Neuronal stem cell (in vitro differentiated cells): Measurements from ENCODE around the gene BGN.

ENCODE experiments used
- DNase-seq: peaks from one replicate; pipeline ENCODE4 v3.0.0-alpha.2; 2013; ENCODE audit warnings: low spot score
- H2AFZ ChIP-seq: one replicate; pipeline ENCODE4 v1.6.1; 2013; ENCODE audit warnings: mild to moderate bottlenecking, low read length, inconsistent platforms
- H2AK5ac ChIP-seq: 2 replicates; pipeline ENCODE4 v1.6.1; 2013; ENCODE audit warnings: low read depth, mild to moderate bottlenecking, inconsistent platforms, low read length, moderate library complexity, mixed read lengths
- H2BK120ac ChIP-seq: 2 replicates; pipeline ENCODE4 v1.6.1; 2013; ENCODE audit warnings: low read depth, mild to moderate bottlenecking, inconsistent platforms, low read length, moderate library complexity, mixed read lengths
- H2BK12ac ChIP-seq: one replicate; pipeline ENCODE4 v1.6.1; 2013; ENCODE audit warnings: low read length, inconsistent platforms
- H2BK15ac ChIP-seq: 2 replicates; pipeline ENCODE4 v1.6.1; 2013; ENCODE audit warnings: mild to moderate bottlenecking, low read length, inconsistent platforms, mixed read lengths
- H2BK5ac ChIP-seq: one replicate; pipeline ENCODE4 v1.6.1; 2013; ENCODE audit warnings: inconsistent platforms, mild to moderate bottlenecking, low read length, moderate library complexity
- H3K14ac ChIP-seq: one replicate; pipeline ENCODE4 v1.6.1; 2013; ENCODE audit warnings: low read length, inconsistent platforms
- H3K18ac ChIP-seq: 2 replicates; pipeline ENCODE4 v1.6.1; 2013; ENCODE audit warnings: low read length, inconsistent platforms
- H3K23ac ChIP-seq: 2 replicates; pipeline ENCODE4 v1.6.1; 2013; ENCODE audit warnings: low read depth, mild to moderate bottlenecking, mixed read lengths, low read length, inconsistent platforms; ENCODE audit not compliant: poor library complexity
- H3K27ac ChIP-seq: replicated peaks from 3 replicates; pipeline ENCODE4 v1.5.1; 2013; ENCODE audit warnings: low read length, inconsistent platforms
- H3K27me3 ChIP-seq, 3 experiments: 2 replicates each; pipeline ENCODE4 v1.6.1; 2013; ENCODE audit warnings: low read length in 3 of 3, mild to moderate bottlenecking in 2 of 3, inconsistent platforms in 1 of 3, low read depth in 1 of 3, mixed read lengths in 1 of 3, moderate library complexity in 1 of 3; ENCODE audit not compliant: control insufficient read depth in 3 of 3, insufficient read depth in 3 of 3
- H3K36me3 ChIP-seq, 2 donors: replicated peaks in 1 of 2; 2 replicates each; pipeline ENCODE4 v1.6.1; 2013; ENCODE audit warnings: low read length in 2 of 2; ENCODE audit not compliant: control insufficient read depth in 2 of 2, insufficient read depth in 2 of 2
- H3K4ac ChIP-seq: 2 replicates; pipeline ENCODE4 v1.6.1; 2013; ENCODE audit warnings: inconsistent platforms, mild to moderate bottlenecking, low read length, moderate library complexity
- H3K4me1 ChIP-seq, 2 donors: 1 replicate in 1 of 2; 2 replicates in 1 of 2; pipeline ENCODE4 v1.6.1; 2013; ENCODE audit warnings: low read length in 2 of 2, low read depth in 1 of 2; ENCODE audit not compliant: control insufficient read depth in 2 of 2, insufficient read depth in 1 of 2
- H3K4me2 ChIP-seq: one replicate; pipeline ENCODE4 v1.6.1; 2013; ENCODE audit warnings: mild to moderate bottlenecking, low read length, inconsistent platforms; ENCODE audit not compliant: insufficient read depth, poor library complexity, severe bottlenecking
- H3K4me3 ChIP-seq, 2 donors: 2 replicates each; pipeline ENCODE4 v1.5.1; 2013; ENCODE audit warnings: low read length in 2 of 2, mild to moderate bottlenecking in 2 of 2, inconsistent platforms in 1 of 2, moderate library complexity in 1 of 2
- H3K79me1 ChIP-seq: one replicate; pipeline ENCODE4 v1.6.1; 2013; ENCODE audit warnings: low read depth, mild to moderate bottlenecking, inconsistent platforms, low read length, moderate library complexity
- H3K9ac ChIP-seq: one replicate; pipeline ENCODE4 v1.6.1; 2013; ENCODE audit warnings: mild to moderate bottlenecking, low read depth, low read length, inconsistent platforms; ENCODE audit not compliant: poor library complexity
- H3K9me3 ChIP-seq, 2 donors: replicated peaks in 1 of 2; 2 replicates each; pipeline versions ENCODE3 to v1.6.1; 2013; ENCODE audit warnings: low read length in 2 of 2, mild to moderate bottlenecking in 2 of 2, inconsistent platforms in 1 of 2, low read depth in 1 of 2, mixed read lengths in 1 of 2, moderate library complexity in 1 of 2; ENCODE audit not compliant: control insufficient read depth in 2 of 2, insufficient read depth in 1 of 2
- H4K8ac ChIP-seq: one replicate; pipeline ENCODE4 v1.6.1; 2013; ENCODE audit warnings: low read depth, mild to moderate bottlenecking, inconsistent platforms, low read length, moderate library complexity
- H4K91ac ChIP-seq: one replicate; pipeline ENCODE4 v1.6.1; 2013; ENCODE audit warnings: low read length, low read depth, mild to moderate bottlenecking, inconsistent platforms; ENCODE audit not compliant: poor library complexity
- WGBS, 2 donors: extraction: QIAGEN DNeasy Blood & Tissue Kit; methylation state at CpG; one replicate each; pipeline ENCODE4 v1.1.7; 2013; ENCODE audit warnings: missing lambda C conversion rate in 2 of 2, mixed read lengths in 1 of 2; ENCODE audit not compliant: insufficient read length in 2 of 2, insufficient replicate concordance in 1 of 2; ENCODE audit errors: extremely low coverage in 2 of 2; 5-methylcytosine and 5-hydroxymethylcytosine counted together

The BGN gene

GRCh38 chrX:153474718-153475117 is 20.1 kb upstream of the BGN start:
- Histone ChIP-seq H2AFZ (peak overlapping the region; percentile 29), H3K4me3 (no peak overlapping the region), H4K8ac (no peak overlapping the region), H2AK5ac (no peak overlapping the region), H3K18ac (peak overlapping the region; percentile 80), H3K27me3 (peaks cover 0 to 47% (median 8%) of the 10 kb centered on the region in 3 experiments), H3K27ac (no peak overlapping the region), H3K14ac (no peak overlapping the region), H3K4me2 (peak overlapping the region; percentile 40), H3K9me3 (no peaks in the 10 kb centered on the region), H3K79me1 (no peaks in the 10 kb centered on the region), H4K91ac (no peak overlapping the region), H2BK120ac (peak overlapping the region; percentile 61), H2BK5ac (no peak overlapping the region), H2BK15ac (no peak overlapping the region), H3K9ac (peak overlapping the region; percentile 21), H3K23ac (peak overlapping the region; percentile 31), H3K4me1 (peaks cover 0 to 6% of the 10 kb centered on the region in 2 donors), H3K4ac (no peak overlapping the region), H2BK12ac (no peak overlapping the region), H3K36me3 (no peaks in the 10 kb centered on the region)
- no CpG with 5 or more reads among the region's 59 CpGs for WGBS, 2 donors
- DNase-seq, result no peak

- no peak overlapping the region for H2AFZ ChIP-seq
- peak overlapping the region; percentile 80 for H3K18ac ChIP-seq
- H2BK5ac ChIP-seq, result no peak overlapping the region
- no peak overlapping the region for H3K4ac ChIP-seq
- no peak overlapping the region for H4K8ac ChIP-seq
- no peak for DNase-seq
- H2AK5ac ChIP-seq, result no peak overlapping the region
- H3K27ac ChIP-seq, result no peak overlapping the region
- no peak overlapping the region for H2BK15ac ChIP-seq
- H4K91ac ChIP-seq, result no peak overlapping the region
- H3K23ac ChIP-seq, result no peak overlapping the region
- peak overlapping the region; percentile 11 for H3K4me2 ChIP-seq
- H3K9ac ChIP-seq, result no peak overlapping the region
- H3K9me3 ChIP-seq, result no peaks in the 10 kb centered on the region
- H3K14ac ChIP-seq, result no peak overlapping the region
- peaks cover 0 to 6% of the 10 kb centered on the region in 2 donors for H3K4me1 ChIP-seq
- WGBS, 2 donors, result no CpG with 5 or more reads among the region's 7 CpGs
- no peaks in the 10 kb centered on the region for H3K79me1 ChIP-seq
- H3K4me3 ChIP-seq, result no peak overlapping the region
- peak overlapping the region; percentile 61 for H2BK120ac ChIP-seq
- H3K27me3 ChIP-seq, result peaks cover 0 to 50% (median 8%) of the 10 kb centered on the region in 3 experiments
- no peaks in the 10 kb centered on the region for H3K36me3 ChIP-seq
- no peak overlapping the region for H2BK12ac ChIP-seq
These were observed 19.5 kb upstream of the BGN start for GRCh38 chrX:153475271-153475670.

- Histone ChIP-seq H2AFZ (no peak overlapping the region), H2BK120ac (no peak overlapping the region), H3K79me1 (no peaks in the 10 kb centered on the region), H4K8ac (no peak overlapping the region), H3K36me3 (no peaks in the 10 kb centered on the region), H2BK12ac (no peak overlapping the region), H2AK5ac (peak overlapping the region; percentile 45), H3K4me1 (peaks cover 0 to 6% of the 10 kb centered on the region in 2 donors), H3K4ac (no peak overlapping the region), H3K27ac (no peak overlapping the region), H3K9ac (no peak overlapping the region), H3K4me2 (no peak overlapping the region), H2BK15ac (no peak overlapping the region), H3K18ac (no peak overlapping the region), H3K14ac (no peak overlapping the region), H4K91ac (no peak overlapping the region), H2BK5ac (no peak overlapping the region), H3K23ac (no peak overlapping the region), H3K27me3 (peaks cover 0 to 50% (median 8%) of the 10 kb centered on the region in 3 experiments), H3K4me3 (no peak overlapping the region), H3K9me3 (no peaks in the 10 kb centered on the region)
- WGBS, 2 donors, result no CpG with 5 or more reads among the region's 11 CpGs
- DNase-seq, result no peak
These were observed 19.0 kb upstream of the BGN start for GRCh38 chrX:153475751-153476281.

GRCh38 chrX:153476666-153477363 is 18.0 kb upstream of the BGN start:
- H3K4ac ChIP-seq, result no peak overlapping the region
- peaks cover 0 to 6% of the 10 kb centered on the region in 2 donors for H3K4me1 ChIP-seq
- H2AFZ ChIP-seq, result no peak overlapping the region
- no peak overlapping the region for H3K14ac ChIP-seq
- no peak overlapping the region for H4K8ac ChIP-seq
- no peak overlapping the region for H2BK120ac ChIP-seq
- H2BK12ac ChIP-seq, result no peak overlapping the region
- H3K9ac ChIP-seq, result no peak overlapping the region
- DNase-seq, result no peak
- H3K27ac ChIP-seq, result no peak overlapping the region
- H3K27me3 ChIP-seq, result peaks cover 0 to 57% (median 8%) of the 10 kb centered on the region in 3 experiments
- no peaks in the 10 kb centered on the region for H3K79me1 ChIP-seq
- no peak overlapping the region for H3K4me3 ChIP-seq
- H3K4me2 ChIP-seq, result no peak overlapping the region
- H3K36me3 ChIP-seq, result no peaks in the 10 kb centered on the region
- no peak overlapping the region for H4K91ac ChIP-seq
- no CpG with 5 or more reads among the region's 16 CpGs for WGBS, 2 donors
- no peak overlapping the region for H2AK5ac ChIP-seq
- no peak overlapping the region for H2BK5ac ChIP-seq
- peak overlapping the region; percentile 38 for H3K18ac ChIP-seq
- H3K9me3 ChIP-seq, result no peaks in the 10 kb centered on the region
- H2BK15ac ChIP-seq, result no peak overlapping the region
- H3K23ac ChIP-seq, result no peak overlapping the region
